Parathyroid adenoma (tissue), 2 donors: ENCODE data around the gene DNAL4.

Experiments used
- H2AFZ ChIP-seq: fragments of 300-600 bp; sonication (generic); one replicate; pipeline ENCODE4 v1.7.0; 2017; ENCODE audit warnings: antibody characterized with exemption, mild to moderate bottlenecking
- H3K27ac ChIP-seq: fragments of 300-600 bp; sonication (generic); one replicate; pipeline ENCODE4 v1.7.0; 2017
- H3K27me3 ChIP-seq: fragments of 300-600 bp; sonication (generic); one replicate; pipeline ENCODE4 v1.7.0; 2017; ENCODE audit warnings: low read length; ENCODE audit not compliant: control insufficient read depth, insufficient read depth
- H3K36me3 ChIP-seq: fragments of 300-600 bp; sonication (generic); one replicate; pipeline ENCODE4 v1.7.0; 2017; ENCODE audit warnings: low read length; ENCODE audit not compliant: control insufficient read depth, insufficient read depth
- H3K4me1 ChIP-seq: fragments of 300-600 bp; sonication (generic); one replicate; pipeline ENCODE4 v1.7.0; 2017; ENCODE audit warnings: control low read depth
- H3K4me2 ChIP-seq: fragments of 300-600 bp; sonication (generic); one replicate; pipeline ENCODE4 v1.7.0; 2017; ENCODE audit warnings: low read length
- H3K4me3 ChIP-seq: fragments of 300-600 bp; sonication (generic); one replicate; pipeline ENCODE4 v1.7.0; 2017; ENCODE audit warnings: low read depth, low read length
- H3K79me2 ChIP-seq: fragments of 300-600 bp; sonication (generic); one replicate; pipeline ENCODE4 v1.7.0; 2017; ENCODE audit warnings: control low read depth
- H3K9ac ChIP-seq: fragments of 300-600 bp; sonication (generic); one replicate; pipeline ENCODE4 v1.7.0; 2017; ENCODE audit warnings: mild to moderate bottlenecking
- H3K9me3 ChIP-seq: fragments of 300-600 bp; sonication (generic); one replicate; pipeline ENCODE4 v1.7.0; 2017; ENCODE audit warnings: low read length; ENCODE audit not compliant: control insufficient read depth
- TF ChIP-seq, protein P1 (sequence below): fragments of 300-600 bp; sonication (generic); IDR thresholded peaks from one replicate; pipeline ENCODE4 v1.7.0; 2017; ENCODE audit warnings: antibody characterized with exemption, mild to moderate bottlenecking
- donor health status: primary hyperparathyroidism.

DNAL4 gene

DNA sequence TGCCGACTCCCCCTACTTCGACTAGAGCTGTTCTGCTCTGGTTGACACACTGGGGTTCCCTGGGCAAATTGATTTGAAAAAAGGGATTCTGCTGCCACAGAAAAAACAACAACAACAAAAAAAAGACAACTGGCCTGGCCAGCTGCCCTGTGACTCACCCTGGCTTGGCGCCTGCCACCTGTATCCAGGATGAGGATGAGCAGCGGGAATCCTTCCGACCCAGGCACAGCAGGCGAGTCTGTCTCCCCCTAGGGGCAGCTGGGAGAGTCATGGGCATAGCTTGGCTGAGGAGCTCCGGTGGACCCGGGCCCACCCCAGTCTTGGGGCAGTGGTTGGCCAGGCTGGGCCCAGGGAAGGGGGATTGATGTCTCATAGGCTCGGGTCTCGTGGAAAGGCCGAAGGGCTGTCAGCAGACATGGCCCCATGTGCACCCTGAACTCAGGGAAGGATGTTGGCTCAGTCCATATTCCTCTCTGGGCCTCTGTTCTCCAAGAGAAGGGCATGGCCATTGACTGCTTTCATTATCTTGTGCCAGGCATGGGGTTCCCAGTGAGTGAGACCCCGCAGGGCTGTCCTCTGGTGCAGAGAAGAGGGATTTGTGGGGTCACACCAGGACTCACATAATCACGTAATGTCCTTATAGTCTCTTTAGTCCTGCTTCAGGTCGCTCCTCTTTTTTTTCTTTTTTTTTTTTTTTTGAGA lies 27.7 kb downstream of the DNAL4 start:
- H3K9me3 ChIP-seq = no peaks in the 10 kb centered on the region
- no peaks in the 10 kb centered on the region for H3K79me2 ChIP-seq
- H3K4me1 ChIP-seq = no peaks in the 10 kb centered on the region
- H3K36me3 ChIP-seq = no peaks in the 10 kb centered on the region
- H3K27ac ChIP-seq = no peak overlapping the region
- TF ChIP-seq, protein P1, sequence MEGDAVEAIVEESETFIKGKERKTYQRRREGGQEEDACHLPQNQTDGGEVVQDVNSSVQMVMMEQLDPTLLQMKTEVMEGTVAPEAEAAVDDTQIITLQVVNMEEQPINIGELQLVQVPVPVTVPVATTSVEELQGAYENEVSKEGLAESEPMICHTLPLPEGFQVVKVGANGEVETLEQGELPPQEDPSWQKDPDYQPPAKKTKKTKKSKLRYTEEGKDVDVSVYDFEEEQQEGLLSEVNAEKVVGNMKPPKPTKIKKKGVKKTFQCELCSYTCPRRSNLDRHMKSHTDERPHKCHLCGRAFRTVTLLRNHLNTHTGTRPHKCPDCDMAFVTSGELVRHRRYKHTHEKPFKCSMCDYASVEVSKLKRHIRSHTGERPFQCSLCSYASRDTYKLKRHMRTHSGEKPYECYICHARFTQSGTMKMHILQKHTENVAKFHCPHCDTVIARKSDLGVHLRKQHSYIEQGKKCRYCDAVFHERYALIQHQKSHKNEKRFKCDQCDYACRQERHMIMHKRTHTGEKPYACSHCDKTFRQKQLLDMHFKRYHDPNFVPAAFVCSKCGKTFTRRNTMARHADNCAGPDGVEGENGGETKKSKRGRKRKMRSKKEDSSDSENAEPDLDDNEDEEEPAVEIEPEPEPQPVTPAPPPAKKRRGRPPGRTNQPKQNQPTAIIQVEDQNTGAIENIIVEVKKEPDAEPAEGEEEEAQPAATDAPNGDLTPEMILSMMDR = peak; percentile 56
- no peak overlapping the region for H3K9ac ChIP-seq
- no peak overlapping the region for H2AFZ ChIP-seq
- no peak overlapping the region for H3K4me3 ChIP-seq
- H3K4me2 ChIP-seq = no peak overlapping the region
- no peaks in the 10 kb centered on the region for H3K27me3 ChIP-seq

DNA sequence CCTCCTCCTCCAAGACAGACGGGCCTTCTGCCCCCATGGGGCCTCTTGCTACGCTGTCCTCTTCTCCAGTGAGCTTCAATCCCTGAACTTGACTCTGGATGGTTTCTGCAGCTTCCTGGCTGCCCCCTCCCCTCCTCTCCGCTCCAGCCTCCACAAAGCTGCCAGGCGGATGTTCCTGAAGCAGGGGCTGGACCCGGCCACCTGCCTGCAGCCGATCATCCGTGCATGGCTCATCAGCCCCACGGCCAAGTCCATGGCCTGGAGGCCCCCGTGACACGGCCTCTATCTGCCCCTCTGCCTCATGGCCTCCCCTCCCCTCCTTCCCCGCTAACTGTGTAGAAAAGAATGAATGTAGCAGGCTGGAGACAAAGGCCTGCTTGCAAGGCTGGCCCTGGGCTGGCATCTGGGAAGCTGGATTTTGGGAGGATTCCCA lies 31.4 kb downstream of the DNAL4 start:
- Histone ChIP-seq H3K27ac (no peak overlapping the region), H3K27me3 (no peaks in the 10 kb centered on the region), H2AFZ (no peak overlapping the region), H3K36me3 (no peaks in the 10 kb centered on the region), H3K9ac (no peak overlapping the region), H3K4me2 (no peak overlapping the region), H3K79me2 (no peaks in the 10 kb centered on the region), H3K4me3 (no peak overlapping the region), H3K9me3 (no peaks in the 10 kb centered on the region), H3K4me1 (no peaks in the 10 kb centered on the region)
- TF ChIP-seq, protein P1 = no peak

DNA sequence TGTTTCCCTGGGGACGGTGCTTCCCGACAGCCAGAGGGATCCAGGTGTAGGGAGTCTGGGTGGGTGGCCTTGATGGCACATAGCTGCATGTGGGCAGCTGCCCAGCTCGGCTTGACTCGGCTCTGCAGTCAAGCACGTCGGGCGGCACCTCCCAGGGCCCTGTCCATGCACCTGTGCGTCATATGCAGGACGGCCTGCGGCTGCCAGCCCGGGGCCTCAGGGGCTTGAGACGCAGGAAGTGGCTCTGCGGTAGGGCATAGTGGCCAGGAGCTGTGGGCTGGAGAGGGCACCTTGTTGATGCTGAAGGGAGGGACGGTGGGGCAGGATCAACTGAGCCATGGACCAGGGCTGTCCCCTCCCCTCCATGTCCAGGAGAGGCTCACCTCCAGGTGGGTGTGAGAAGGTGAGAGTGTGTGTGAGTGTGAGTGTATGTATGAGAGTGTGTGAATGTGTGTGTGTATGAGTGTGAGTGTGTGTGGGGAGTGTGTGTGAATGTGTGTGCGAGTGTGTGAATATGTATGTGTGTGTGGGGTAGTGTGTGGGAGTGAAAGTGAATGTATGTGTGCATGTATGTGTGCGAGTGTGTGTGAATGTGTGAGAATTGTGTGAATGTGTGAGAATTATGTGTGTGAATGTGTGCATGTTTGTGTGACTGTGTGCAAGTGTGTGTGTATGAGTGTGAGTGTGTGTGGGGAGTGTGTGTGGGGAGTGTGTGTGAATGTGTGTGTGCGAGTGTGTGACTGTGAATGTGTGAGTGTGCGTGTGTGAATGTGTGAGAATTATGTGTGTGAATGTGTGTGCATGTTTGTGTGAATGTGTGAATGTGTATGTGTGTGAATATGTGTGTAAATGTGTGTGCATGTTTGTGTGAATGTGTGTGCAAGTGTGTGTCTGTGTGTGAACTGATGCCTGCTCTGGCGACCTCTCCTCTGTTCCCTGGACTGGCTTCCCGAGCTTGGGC lies 32.5 kb downstream of the DNAL4 start:
- Histone ChIP-seq H3K4me3 (no peak overlapping the region), H3K9me3 (no peaks in the 10 kb centered on the region), H3K27ac (no peak overlapping the region), H2AFZ (no peak overlapping the region), H3K4me1 (no peaks in the 10 kb centered on the region), H3K79me2 (no peaks in the 10 kb centered on the region), H3K27me3 (no peaks in the 10 kb centered on the region), H3K4me2 (no peak overlapping the region), H3K9ac (no peak overlapping the region), H3K36me3 (no peaks in the 10 kb centered on the region)
- TF ChIP-seq, protein P1 = no peak

DNA sequence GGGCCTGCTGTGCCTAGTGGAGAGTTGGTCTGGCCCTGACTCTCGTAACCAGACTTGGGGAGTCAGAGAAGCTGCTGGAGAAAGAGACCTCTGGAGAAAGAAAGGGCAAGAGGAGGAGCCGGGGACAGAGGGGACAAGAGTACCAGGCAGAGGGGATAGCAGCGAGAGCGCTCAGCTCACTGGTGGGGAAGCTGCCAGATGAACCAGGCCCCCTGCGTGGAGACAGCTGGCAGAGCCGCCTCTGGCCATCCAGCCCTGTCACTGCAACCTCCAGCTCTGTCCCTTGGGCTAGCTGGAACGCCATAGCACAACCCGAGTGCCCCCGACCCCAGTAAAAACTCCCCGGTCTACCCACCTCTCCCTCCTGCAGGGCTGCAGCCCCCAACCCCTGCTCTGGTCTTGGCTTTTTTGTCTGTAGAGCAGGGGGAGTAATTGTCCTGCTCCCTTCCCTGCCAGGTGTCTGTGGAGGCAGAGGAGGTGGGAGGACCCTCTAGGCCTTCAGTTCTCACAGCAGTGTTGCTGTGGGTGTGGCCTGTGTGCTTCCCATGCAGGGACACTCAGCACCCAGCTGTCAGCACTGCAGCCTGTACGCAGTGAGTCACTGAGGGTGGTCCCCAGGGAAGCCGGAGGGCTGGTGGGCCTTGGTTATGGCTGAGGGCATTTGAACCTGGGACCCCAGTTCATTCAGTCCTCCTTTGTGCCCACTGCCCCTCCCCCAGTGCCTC lies 33.3 kb downstream of the DNAL4 start:
- H3K27me3 ChIP-seq = no peaks in the 10 kb centered on the region
- no peaks in the 10 kb centered on the region for H3K36me3 ChIP-seq
- H3K4me2 ChIP-seq = no peak overlapping the region
- H3K79me2 ChIP-seq = no peaks in the 10 kb centered on the region
- no peak overlapping the region for H2AFZ ChIP-seq
- H3K9ac ChIP-seq = no peak overlapping the region
- H3K4me3 ChIP-seq = no peak overlapping the region
- no peak overlapping the region for H3K27ac ChIP-seq
- no peaks in the 10 kb centered on the region for H3K9me3 ChIP-seq
- TF ChIP-seq, protein P1 = no peak
- no peaks in the 10 kb centered on the region for H3K4me1 ChIP-seq
